ENCODE data around the gene CCDC85A.

DNA sequence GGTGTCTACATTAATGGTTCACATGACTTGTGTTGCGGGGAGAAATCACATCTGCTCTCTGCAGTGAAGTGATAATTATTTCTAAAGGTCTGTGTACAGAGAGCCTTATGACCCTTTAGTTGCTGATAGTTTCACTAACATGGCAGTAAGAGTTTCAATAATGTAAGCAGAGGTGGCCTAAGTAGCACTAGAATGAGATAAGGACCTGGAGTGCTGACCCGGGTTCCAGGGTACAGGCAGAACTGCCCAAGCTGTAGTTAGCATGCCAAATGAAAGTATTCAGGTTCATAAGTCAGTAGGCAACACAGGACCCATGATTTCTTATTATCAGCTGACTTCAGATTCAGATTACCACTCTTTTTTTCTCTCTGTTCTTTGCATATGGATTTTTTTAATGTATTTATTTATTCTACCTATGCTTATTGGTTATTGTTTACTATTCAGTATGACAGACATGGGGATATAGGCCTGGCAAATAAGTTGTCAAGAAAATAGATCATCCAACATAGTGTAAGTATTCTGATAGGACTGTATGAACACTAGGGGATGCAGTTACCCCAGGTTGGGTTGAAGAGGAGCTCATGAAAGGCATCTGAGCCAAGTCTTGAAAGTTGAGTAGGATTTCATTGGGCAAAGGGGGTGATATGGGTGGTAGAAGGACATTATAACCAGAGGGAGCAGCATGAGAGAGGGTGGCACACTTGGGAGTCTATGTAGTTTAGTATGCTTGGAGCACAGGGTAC, 105.2 kb downstream of the CCDC85A start:
- TF ChIP-seq, protein P1, sequence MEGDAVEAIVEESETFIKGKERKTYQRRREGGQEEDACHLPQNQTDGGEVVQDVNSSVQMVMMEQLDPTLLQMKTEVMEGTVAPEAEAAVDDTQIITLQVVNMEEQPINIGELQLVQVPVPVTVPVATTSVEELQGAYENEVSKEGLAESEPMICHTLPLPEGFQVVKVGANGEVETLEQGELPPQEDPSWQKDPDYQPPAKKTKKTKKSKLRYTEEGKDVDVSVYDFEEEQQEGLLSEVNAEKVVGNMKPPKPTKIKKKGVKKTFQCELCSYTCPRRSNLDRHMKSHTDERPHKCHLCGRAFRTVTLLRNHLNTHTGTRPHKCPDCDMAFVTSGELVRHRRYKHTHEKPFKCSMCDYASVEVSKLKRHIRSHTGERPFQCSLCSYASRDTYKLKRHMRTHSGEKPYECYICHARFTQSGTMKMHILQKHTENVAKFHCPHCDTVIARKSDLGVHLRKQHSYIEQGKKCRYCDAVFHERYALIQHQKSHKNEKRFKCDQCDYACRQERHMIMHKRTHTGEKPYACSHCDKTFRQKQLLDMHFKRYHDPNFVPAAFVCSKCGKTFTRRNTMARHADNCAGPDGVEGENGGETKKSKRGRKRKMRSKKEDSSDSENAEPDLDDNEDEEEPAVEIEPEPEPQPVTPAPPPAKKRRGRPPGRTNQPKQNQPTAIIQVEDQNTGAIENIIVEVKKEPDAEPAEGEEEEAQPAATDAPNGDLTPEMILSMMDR (IDR thresholded peaks at IDR 0.05) = peak; percentile 27; the same call in 1 of the 2 replicates
- TF ChIP-seq, protein P2, sequence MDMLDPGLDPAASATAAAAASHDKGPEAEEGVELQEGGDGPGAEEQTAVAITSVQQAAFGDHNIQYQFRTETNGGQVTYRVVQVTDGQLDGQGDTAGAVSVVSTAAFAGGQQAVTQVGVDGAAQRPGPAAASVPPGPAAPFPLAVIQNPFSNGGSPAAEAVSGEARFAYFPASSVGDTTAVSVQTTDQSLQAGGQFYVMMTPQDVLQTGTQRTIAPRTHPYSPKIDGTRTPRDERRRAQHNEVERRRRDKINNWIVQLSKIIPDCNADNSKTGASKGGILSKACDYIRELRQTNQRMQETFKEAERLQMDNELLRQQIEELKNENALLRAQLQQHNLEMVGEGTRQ (IDR thresholded peaks at IDR 0.05; ENCODE audit: borderline replicate concordance, low read depth, low read length) = no peak
- TF ChIP-seq TCF12 (IDR thresholded peaks at IDR 0.05) (no peak), EP300 (IDR thresholded peaks at IDR 0.05; ENCODE audit: borderline replicate concordance in 1 of 2, low read depth in 1 of 2, low read length in 1 of 2) (no peak), NFIC (IDR thresholded peaks at IDR 0.05; ENCODE audit: borderline replicate concordance) (no peak), POLR2AphosphoS5 (IDR thresholded peaks at IDR 0.05; ENCODE audit: low read depth, low read length) (no peak), YY1 (IDR thresholded peaks at IDR 0.05; ENCODE audit: low read depth) (no peak)

Data from SK-N-SH (cell line).